Hepatocyte (in vitro differentiated cells): ENCODE results near the gene COP1.

Source experiments
- CTCF ChIP-seq: fragments of 200-600 bp; sonication (generic); IDR thresholded peaks from 2 replicates; pipeline ENCODE4 v1.5.1; 2016; ENCODE audit warnings: antibody characterized with exemption, mild to moderate bottlenecking; ENCODE audit not compliant: poor library complexity
- EZH2phosphoT487 ChIP-seq: fragments of 200-600 bp; sonication (generic); IDR thresholded peaks from one replicate; pipeline ENCODE4 v1.6.1; 2018; ENCODE audit warnings: antibody characterized with exemption, mild to moderate bottlenecking, low read depth, moderate library complexity; ENCODE audit not compliant: unreplicated experiment, severe bottlenecking

- TF ChIP-seq CTCF = no peak
- no peak for TF ChIP-seq EZH2phosphoT487
Observed at GRCh38 chr1:176032040-176032645, 174.9 kb downstream of the COP1 start.
